GM18517 (cell line): ENCODE measurements around the gene BCR.
A peak's percentile ranks its signal among the peaks of the same experiment; 100 is the strongest.
"Not testable (repeated sequence)": the region's sequence is repeated elsewhere in the genome, so short reads cannot be mapped to it uniquely, and the experiment has no call there.

ENCODE experiments used
- ATAC-seq: cut with Tn5 transposase; IDR thresholded peaks from one replicate; pipeline ENCODE4 v1.9.1; 2021; ENCODE audit warnings: mild to moderate bottlenecking, moderate library complexity; ENCODE audit not compliant: unreplicated experiment

The BCR gene

GRCh38 chr22:23180301-23180892, at the start of gene BCR:
Gene BCR, plus strand, starts transcription at chr22:23180509. Its CDS starts 452 bp downstream, at chr22:23180961.
- no peak for ATAC-seq

- ATAC-seq: no peak
Measured at GRCh38 chr22:23130697-23131096, 49.6 kb upstream of the BCR start.

GRCh38 chr22:23131931-23132330, 48.4 kb upstream of the BCR start:
- no peak for ATAC-seq

DNA sequence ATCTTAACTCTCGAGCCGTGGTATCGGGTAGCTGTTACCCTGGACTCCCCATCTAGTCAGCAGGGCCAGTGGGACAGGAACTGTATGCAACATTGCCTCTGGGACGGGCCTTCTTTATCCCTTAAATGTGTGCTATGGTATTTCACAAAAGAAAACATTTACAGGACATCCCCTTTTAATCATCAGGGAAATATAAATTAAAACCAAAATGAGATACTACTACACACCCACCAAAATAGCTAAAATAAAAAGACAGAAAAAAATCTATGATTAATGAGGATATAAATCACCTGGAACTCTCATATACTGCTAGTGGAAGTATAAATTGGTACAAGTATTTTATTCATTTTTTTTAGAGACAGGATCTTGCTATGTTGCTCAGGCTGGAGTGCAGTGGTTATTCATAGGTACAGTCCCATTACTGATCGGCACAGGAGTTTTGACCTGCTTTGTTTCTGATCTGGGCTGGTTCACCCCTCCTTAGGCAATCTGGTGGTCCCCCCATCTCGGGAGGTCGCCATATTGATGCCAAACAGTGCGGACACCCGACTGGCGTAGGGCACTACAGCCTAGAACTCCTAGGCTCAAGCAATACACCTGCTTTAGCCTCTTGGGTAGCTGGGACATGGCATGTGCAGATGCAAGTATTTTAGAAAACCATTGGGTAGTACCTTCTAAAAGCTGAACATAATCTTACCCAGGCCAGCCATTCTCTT, 47.8 kb upstream of the BCR start:
- ATAC-seq: no peak

DNA sequence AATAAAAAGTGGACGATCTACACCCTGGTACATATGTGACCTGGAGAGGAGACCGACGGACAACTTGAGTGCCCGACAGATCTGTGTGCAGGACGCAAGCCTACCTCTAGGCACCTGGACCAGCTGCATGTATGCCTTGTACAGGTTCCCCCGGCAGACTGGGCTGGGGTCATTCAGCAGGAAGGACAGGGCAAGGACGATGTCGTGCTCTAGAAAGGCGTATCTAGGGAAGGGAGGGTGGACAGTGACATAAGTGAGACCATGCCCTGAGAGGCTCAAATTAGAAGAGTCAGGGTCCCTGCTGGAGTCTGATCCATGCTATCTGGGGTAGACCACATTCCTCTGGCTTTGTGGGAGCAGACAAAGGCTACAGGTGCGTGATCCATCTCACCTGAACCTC, 46.4 kb upstream of the BCR start:
- ATAC-seq: no peak

- not testable (repeated sequence) for ATAC-seq
Measured at GRCh38 chr22:23136991-23137390, 43.3 kb upstream of the BCR start.

- no peak for ATAC-seq
Measured at GRCh38 chr22:23137468-23137867, 42.8 kb upstream of the BCR start.

DNA sequence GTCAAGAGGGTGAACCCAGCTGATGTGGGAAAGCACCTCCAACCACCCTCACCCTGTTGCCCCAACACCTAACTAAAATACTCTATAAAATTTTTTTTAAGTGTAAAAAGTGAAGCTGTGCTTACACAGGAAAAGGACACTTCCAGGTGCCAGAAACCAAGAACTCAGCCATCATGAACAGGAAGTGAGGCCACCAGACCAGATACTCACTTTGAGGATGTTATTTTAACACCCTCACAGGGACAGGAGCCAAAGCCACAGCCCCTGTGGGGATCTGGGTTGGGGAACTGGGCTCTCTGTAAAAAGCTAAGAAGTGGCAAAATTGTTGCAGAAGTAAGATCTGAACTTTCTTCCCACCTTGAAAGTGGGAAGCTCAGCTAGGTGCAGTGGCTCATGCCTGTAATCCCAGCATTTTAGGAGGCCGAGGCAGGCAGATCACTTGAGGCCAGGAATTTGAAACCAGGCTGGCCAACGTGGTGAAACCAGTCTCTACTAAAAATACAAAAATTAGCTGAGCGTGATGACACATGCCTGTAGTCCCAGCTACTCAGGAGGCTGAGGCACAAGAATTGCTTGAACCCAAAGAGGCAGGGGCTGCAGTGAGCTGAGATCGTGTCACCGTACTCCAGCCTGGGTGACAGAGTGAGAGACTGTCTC, 42.3 kb upstream of the BCR start:
- ATAC-seq: peak; percentile 42

DNA sequence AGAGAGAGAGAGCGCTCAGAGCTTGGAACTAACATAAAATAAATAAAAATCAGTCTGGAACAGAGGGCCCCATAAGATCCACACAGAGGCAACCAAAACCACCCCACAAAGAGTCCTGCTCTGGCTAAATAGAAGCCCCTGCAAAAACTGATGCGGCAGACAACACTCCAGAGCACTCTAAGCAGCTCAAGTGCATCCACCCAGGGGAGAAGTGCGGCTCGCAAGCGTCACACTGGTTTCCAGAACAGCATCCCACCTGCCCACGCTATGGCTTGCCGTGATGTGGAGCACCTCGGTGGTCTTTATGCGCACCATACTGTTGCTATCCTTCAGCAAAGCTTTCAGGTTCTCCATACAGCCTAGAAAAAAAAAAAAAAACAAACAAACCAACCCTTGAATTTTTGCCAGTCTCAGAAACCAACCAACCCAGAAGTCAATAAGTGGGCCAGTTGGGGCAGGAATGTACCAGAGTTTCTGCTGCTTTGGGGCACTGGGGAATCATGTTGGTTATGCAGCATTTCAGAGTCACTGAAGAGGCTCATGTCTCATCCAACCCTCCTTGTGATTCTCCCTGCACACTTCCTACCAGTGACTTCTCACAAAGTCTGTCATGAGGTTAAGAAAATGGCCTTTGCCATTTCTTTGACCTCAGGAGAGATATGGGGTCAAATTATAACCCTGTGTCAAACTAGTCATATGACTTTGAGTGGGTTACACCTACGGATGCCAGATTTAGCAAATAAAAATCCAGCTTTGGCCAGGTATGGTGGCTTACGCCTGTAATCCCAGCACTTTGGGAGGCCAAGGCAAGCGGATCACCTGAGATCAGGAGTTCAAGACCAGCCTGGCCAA, 41.5 kb upstream of the BCR start:
- ATAC-seq: no peak

DNA sequence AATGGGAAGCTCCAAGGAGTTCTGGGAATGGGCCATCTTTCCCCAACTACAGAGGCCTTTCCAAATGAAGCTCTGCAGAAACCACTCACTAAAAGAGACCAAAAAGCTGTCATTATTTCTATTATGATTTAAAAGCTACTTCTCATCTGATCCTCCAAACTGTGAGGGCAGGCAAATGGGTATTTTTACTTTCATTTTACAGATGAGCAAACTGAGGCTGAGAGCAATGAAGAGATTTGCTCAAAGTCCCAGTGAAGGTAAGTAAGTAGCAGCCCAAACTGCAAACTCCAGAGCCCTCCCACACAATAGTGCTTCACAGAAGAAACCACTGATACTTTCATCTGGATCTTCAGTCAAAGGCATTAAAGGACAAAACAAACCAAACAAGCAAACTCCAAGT, 39.9 kb upstream of the BCR start:
- ATAC-seq: no peak

DNA sequence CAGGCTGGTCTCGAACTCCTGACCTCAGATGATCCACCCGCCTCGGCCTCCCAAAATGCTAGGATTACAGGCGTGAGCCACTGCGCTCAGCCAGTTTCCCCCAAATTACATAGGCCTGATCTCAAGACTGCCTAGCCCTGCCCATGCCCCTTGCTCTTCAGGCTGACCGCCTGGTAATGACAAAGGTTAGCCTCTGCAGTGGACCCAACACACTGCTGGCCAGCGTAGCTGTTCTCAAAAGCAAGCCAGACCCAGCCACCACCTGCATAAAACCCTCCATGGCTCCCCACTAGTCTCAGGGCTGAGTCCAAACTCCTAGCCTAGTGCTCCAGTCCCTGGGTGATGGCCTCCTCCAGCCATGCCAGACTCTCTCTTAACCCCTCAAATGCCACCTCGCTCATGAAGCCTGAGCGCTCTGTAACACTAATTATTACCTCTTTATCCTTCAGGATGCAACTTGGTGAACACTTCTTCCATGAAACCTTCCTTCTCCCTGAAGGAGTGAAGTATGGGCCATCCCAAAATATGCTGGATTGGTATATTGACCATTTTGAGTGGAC, 37.7 kb upstream of the BCR start:
- ATAC-seq: no peak

DNA sequence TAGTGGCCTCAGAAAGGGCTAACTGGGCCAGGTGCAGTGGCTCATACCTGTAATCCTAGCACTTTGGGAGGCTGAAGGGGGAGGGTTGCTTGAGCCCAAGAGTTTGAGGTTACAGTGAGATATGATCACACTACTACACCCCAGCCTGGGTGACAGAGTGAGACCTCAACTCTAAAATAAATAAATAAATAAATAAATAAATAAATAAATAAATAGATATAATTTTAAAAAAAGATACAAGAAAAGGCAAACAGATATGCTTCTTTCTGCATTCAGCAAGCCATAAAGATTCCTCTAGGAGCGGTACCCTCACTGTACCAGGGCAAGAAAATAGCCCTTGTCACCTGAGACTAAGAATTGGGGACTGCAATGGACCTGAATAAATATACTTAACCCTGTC, 37.2 kb upstream of the BCR start:
- ATAC-seq: no peak

- no peak for ATAC-seq
Measured at GRCh38 chr22:23144432-23144831, 35.9 kb upstream of the BCR start.

DNA sequence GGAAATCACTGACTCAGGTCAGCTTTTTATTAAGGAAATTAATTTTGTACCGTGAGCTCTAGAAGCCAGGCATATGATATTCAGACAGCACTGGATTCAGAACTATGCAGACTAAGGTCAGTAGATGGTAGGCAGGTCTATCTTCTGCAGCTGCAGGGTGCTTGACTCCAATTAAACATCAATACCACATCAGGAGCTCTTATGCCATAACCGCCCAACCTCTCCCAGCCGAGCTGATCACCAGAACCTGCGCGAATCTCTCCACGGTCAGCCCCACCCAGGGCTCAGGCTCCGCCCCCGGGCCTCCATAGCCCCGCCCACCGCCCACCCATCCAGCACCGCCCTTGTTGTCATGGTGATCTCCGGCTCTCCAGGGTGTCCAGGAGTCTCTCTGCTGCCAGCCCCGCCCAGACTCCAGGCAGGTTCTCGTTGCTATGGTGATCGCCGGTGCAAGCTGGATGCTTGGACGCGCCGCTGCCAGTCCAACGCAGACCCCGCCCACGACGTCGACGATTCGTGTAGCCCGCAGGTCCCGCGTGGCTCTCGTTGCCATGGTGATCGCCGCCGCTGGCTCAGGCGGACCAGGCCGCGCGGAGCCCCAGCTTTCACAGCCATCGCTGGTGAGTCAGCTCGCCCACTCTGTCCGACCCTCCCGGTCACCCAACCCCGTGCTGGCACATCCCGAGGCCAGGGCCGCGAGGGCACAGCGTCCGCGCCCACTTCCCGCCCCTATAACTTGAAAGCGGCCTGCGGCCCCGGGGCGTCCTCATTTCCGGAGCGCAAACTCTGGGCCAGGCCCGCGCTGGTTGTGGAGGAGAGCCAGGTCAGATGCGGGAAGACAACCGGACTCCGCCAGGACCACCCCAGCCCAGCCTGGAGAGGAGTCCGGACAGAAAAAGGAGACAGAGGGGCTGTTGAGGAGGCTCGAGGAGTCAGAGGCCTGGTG, 35.1 kb upstream of the BCR start, which contains the start of gene RAB36:
RAB36 (plus strand) TSS at position 546 of the 946 bp plus-strand sequence. CDS start 1,140 bp downstream, outside the sequence.
- ATAC-seq: peak; percentile 56

GRCh38 chr22:23145878-23146470, 34.3 kb upstream of the BCR start:
- no peak for ATAC-seq

DNA sequence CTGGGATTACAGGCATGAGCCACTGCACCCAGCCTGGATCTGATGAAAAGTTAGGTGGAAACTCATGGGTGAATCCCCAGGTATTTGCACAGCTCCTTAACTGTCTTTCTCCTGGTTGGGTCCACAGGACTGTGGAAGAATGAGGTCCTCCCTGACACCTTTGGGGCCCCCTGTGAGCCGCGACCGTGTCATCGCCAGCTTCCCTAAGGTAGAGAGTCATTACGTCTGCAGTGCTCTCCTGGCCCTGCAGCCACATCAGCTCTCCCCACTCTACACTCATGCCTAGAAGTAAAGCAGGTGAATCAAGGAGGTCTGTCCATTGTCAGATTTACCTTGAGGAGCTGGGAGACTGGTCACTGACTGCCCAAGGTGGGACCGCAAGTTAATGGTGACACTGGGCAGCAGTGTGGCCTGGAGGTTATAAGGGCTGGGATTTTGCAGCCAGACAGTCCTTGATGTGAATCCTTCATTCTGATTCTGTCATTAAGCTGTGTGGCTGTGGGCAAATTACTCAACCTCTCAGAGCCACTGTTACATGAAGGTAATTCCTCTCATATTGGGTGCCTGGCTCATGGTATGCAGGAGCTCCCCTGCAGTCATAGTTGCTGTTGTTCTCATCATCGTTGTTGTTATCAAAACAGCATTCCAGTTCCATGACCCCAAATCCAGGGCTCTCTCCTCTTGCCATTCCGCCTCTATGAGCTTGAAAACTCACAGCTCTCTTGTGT, 33.7 kb upstream of the BCR start:
- ATAC-seq: no peak

GRCh38 chr22:23147617-23148387, 32.5 kb upstream of the BCR start:
- ATAC-seq: no peak

GRCh38 chr22:23149743-23150238, 30.5 kb upstream of the BCR start:
- ATAC-seq: no peak
